HepG2 (cell line): Measurements from ENCODE around the gene SLC38A2. TPM values are rescaled to one million over a fixed set of nuclear protein-coding genes. Genes with fewer than 3 reads are reported as not detected.
A peak's percentile ranks its signal among the peaks of the same experiment; 100 is the strongest.

Source experiments
- ARHGAP35 ChIP-seq: sonication (generic); formaldehyde crosslinking; IDR thresholded peaks from 2 replicates; pipeline ENCODE4 v1.9.0; 2022; ENCODE audit warnings: mild to moderate bottlenecking, inconsistent platforms, moderate library complexity, missing genetic modification reagents, borderline replicate concordance
- ATF4 ChIP-seq, 2 experiments: fragments of 450-650 bp in 1 of 2; sonication (generic) in 1 of 2; formaldehyde crosslinking; IDR thresholded peaks; 2 replicates each; pipeline versions ENCODE4 v1.5.0 to v1.8.0; 2020 to 2022; ENCODE audit warnings: mild to moderate bottlenecking in 1 of 2, missing genetic modification reagents in 1 of 2
- ATF7-NPFF ChIP-seq: sonication (generic); formaldehyde crosslinking; IDR thresholded peaks from 2 replicates; pipeline ENCODE4 v1.8.1; 2023; ENCODE audit warnings: mild to moderate bottlenecking, low read depth, missing genetic modification reagents, moderate library complexity
- CREBL2 ChIP-seq: sonication (generic); formaldehyde crosslinking; IDR thresholded peaks from 2 replicates; pipeline ENCODE4 v1.8.1; 2023; ENCODE audit warnings: missing genetic modification reagents, mild to moderate bottlenecking, borderline replicate concordance
- E2F1 ChIP-seq: sonication (generic); formaldehyde crosslinking; IDR thresholded peaks from 2 replicates; pipeline ENCODE4 v1.5.0; 2020; ENCODE audit warnings: missing genetic modification reagents
- ESRRA ChIP-seq: sonication (generic); formaldehyde crosslinking; IDR thresholded peaks from 2 replicates; pipeline ENCODE4 v1.5.1; 2020; ENCODE audit warnings: mild to moderate bottlenecking, low read depth, missing genetic modification reagents
- HBP1 ChIP-seq: IDR thresholded peaks from 2 replicates; pipeline ENCODE4 v1.6.1; 2016; ENCODE audit warnings: low read depth, control low read depth
- HCFC1 ChIP-seq: fragments of 150-350 bp; IDR thresholded peaks from 2 replicates; pipeline ENCODE4 v1.6.1; 2014; ENCODE audit warnings: low read depth, low read length
- HNRNPLL ChIP-seq: fragments of 200-400 bp; formaldehyde crosslinking; IDR thresholded peaks from 2 replicates; pipeline ENCODE4 v1.6.1; 2017; ENCODE audit warnings: mild to moderate bottlenecking, low read depth, low read length; ENCODE audit not compliant: poor library complexity, severe bottlenecking
- KLF12 ChIP-seq: sonication (generic); formaldehyde crosslinking; IDR thresholded peaks from 2 replicates; pipeline ENCODE4 v1.4.0; 2020; ENCODE audit warnings: missing genetic modification reagents, borderline replicate concordance
- MYNN ChIP-seq: sonication (generic); formaldehyde crosslinking; IDR thresholded peaks from 2 replicates; pipeline ENCODE4 v1.4.0; 2020; ENCODE audit warnings: mild to moderate bottlenecking, low read depth, missing genetic modification reagents
- NFE2 ChIP-seq: sonication (generic); formaldehyde crosslinking; IDR thresholded peaks from 2 replicates; pipeline ENCODE4 v1.4.0; 2020; ENCODE audit warnings: missing genetic modification reagents
- NFIC ChIP-seq: IDR thresholded peaks from 2 replicates; pipeline ENCODE4 v1.6.1; 2012; ENCODE audit warnings: mild to moderate bottlenecking, low read length, inconsistent platforms
- NFKBIZ ChIP-seq: IDR thresholded peaks from 2 replicates; pipeline ENCODE4 v1.6.1; 2018; ENCODE audit warnings: missing genetic modification reagents, missing compliant biosample characterization
- NFYB ChIP-seq: sonication (generic); formaldehyde crosslinking; IDR thresholded peaks from 2 replicates; pipeline ENCODE4 v1.4.0; 2020; ENCODE audit warnings: missing genetic modification reagents
- NR2F6 ChIP-seq, 2 experiments: IDR thresholded peaks; 2 replicates each; pipeline ENCODE4 v1.6.1; 2016; ENCODE audit warnings: antibody characterized with exemption in 1 of 2, mild to moderate bottlenecking in 1 of 2
- SATB2 ChIP-seq: sonication (generic); formaldehyde crosslinking; IDR thresholded peaks from 2 replicates; pipeline ENCODE4 v1.5.0; 2020; ENCODE audit warnings: missing genetic modification reagents
- SMARCE1 ChIP-seq: fragments of 450-650 bp; IDR thresholded peaks from 2 replicates; pipeline ENCODE4 v1.6.1; 2017; ENCODE audit warnings: borderline replicate concordance
- SNAI1 ChIP-seq: sonication (generic); formaldehyde crosslinking; IDR thresholded peaks from 2 replicates; pipeline ENCODE4 v1.5.0; 2020; ENCODE audit warnings: mild to moderate bottlenecking, missing genetic modification reagents, borderline replicate concordance
- TEAD2 ChIP-seq: sonication (generic); formaldehyde crosslinking; IDR thresholded peaks from 2 replicates; pipeline ENCODE4 v1.9.0; 2021; ENCODE audit warnings: missing genetic modification reagents
- ZNF501 ChIP-seq: sonication (generic); formaldehyde crosslinking; IDR thresholded peaks from 2 replicates; pipeline ENCODE4 v1.5.1; 2020; ENCODE audit warnings: mild to moderate bottlenecking, moderate library complexity, missing genetic modification reagents
- ZNF503 ChIP-seq: sonication (generic); formaldehyde crosslinking; IDR thresholded peaks from 2 replicates; pipeline ENCODE4 v1.4.0; 2020; ENCODE audit warnings: missing genetic modification reagents
- ZNF644 ChIP-seq: IDR thresholded peaks from 2 replicates; pipeline ENCODE4 v1.6.1; 2016; ENCODE audit warnings: low read depth
- ZNF768 ChIP-seq: sonication (generic); formaldehyde crosslinking; IDR thresholded peaks from 2 replicates; pipeline ENCODE4 v1.4.0; 2020; ENCODE audit warnings: missing genetic modification reagents
- ZNF781 ChIP-seq: sonication (generic); formaldehyde crosslinking; IDR thresholded peaks from 2 replicates; pipeline ENCODE4 v1.5.1; 2020; ENCODE audit warnings: borderline replicate concordance, mild to moderate bottlenecking, missing genetic modification reagents; ENCODE audit errors: not compliant biosample characterization
- polyA plus RNA-seq, 8 experiments: library from polyadenylated mRNA; depleted of rRNA in 3 of 8; stranded (reverse) in 7 of 8; unstranded in 1 of 8; fragments of >200 nt; fragmentation: Illumina TruSeq in 4 of 8; extraction: Trizol in 4 of 8; gene quantifications; 2 replicates each; pipeline versions ENCODE4 v1.2.1 to v1.2.3, GENCODE V29; 2011 to 2016; ENCODE audit warnings: low read depth in 4 of 8, missing spikeins in 1 of 8, mixed read lengths in 1 of 8; ENCODE audit not compliant: insufficient read depth in 1 of 8
- total RNA-seq, 5 experiments: library from RNA; depleted of rRNA; stranded (reverse); fragments of >200 nt; fragmentation: Illumina TruSeq; extraction: Trizol; gene quantifications; 2 replicates each; pipeline ENCODE4 v1.2.3, GENCODE V29; 2016; ENCODE audit warnings: low read depth in 1 of 5

The SLC38A2 gene
- total and polyA plus RNA-seq, 2 of the 13 experiments (the other 11 are each of a cell fraction or from before 2014, with no cell fraction given), result 368 to 880 TPM

GRCh38 chr12:46382964-46383653 is 10.5 kb upstream of the SLC38A2 start (continued):
- TF ChIP-seq SATB2 (CRISPR knock-in tag) (no peak), ATF7-NPFF (CRISPR knock-in tag) (peak; percentile 81), ZNF644 (CRISPR knock-in tag) (no peak), ZNF501 (CRISPR knock-in tag) (peak; percentile 79; the same call in 1 of the 2 replicates), NFIC (no peak), NFYB (no peak), ZNF781 (CRISPR knock-in tag) (no peak), KLF12 (CRISPR knock-in tag) (0 out of 2 replicates have a peak, but pooled peaks have one; percentile 41), MYNN (CRISPR knock-in tag) (no peak), NR2F6 (IDR thresholded peaks at IDR 0.05) (no peak), NR2F6 (CRISPR knock-in tag; IDR thresholded peaks at IDR 0.05) (no peak), NFE2 (CRISPR knock-in tag) (no peak), HBP1 (CRISPR knock-in tag) (0 out of 2 replicates have a peak, but pooled peaks have one; percentile 1), ZNF768 (CRISPR knock-in tag) (peak; percentile 77; the same call in 1 of the 2 replicates), HNRNPLL (peak; percentile 92), ESRRA (CRISPR knock-in tag) (0 out of 2 replicates have a peak, but pooled peaks have one; percentile 33), ARHGAP35 (CRISPR knock-in tag) (peak; percentile 76; the same call in 1 of the 2 replicates), HCFC1 (no peak), CREBL2 (CRISPR knock-in tag) (no peak; the same call in 1 of the 2 replicates), NFKBIZ (CRISPR knock-in tag) (no peak), SMARCE1 (no peak), SNAI1 (CRISPR knock-in tag) (no peak), ZNF503 (CRISPR knock-in tag) (no peak), ATF4 (CRISPR knock-in tag; IDR thresholded peaks at IDR 0.05) (peak in 1 of 2 experiments; percentile 53; a peak in 1 of 4 replicates), TEAD2 (CRISPR knock-in tag) (0 out of 2 replicates have a peak, but pooled peaks have one; percentile 45), E2F1 (peak; percentile 77)
